ENCODE measurements around the gene HOXC11.

GRCh38 chr12:54019091-54019811, 46.3 kb downstream of the HOXC11 start:
- TF ChIP-seq EP300 (IDR thresholded peaks at IDR 0.05) = no peak
- TF ChIP-seq CTCF (IDR thresholded peaks at IDR 0.05) = no peak
- no peak for TF ChIP-seq POLR2AphosphoS5 (IDR thresholded peaks at IDR 0.05)
- TF ChIP-seq POLR2A (IDR thresholded peaks at IDR 0.05) = no peak

All from gastroesophageal sphincter (tissue), 3 donors.